OCI-M2 (cell line): Measurements from ENCODE around the gene CDC23.
"Not testable (repeated sequence)": the region's sequence is repeated elsewhere in the genome, so short reads cannot be mapped to it uniquely, and the experiment has no call there.

Experiments used
- DNase-seq: peaks from one replicate; lab custom pipeline; 2025; ENCODE audit not compliant: unreplicated experiment; lab: John Stamatoyannopoulos, UW

The CDC23 gene, protein sequence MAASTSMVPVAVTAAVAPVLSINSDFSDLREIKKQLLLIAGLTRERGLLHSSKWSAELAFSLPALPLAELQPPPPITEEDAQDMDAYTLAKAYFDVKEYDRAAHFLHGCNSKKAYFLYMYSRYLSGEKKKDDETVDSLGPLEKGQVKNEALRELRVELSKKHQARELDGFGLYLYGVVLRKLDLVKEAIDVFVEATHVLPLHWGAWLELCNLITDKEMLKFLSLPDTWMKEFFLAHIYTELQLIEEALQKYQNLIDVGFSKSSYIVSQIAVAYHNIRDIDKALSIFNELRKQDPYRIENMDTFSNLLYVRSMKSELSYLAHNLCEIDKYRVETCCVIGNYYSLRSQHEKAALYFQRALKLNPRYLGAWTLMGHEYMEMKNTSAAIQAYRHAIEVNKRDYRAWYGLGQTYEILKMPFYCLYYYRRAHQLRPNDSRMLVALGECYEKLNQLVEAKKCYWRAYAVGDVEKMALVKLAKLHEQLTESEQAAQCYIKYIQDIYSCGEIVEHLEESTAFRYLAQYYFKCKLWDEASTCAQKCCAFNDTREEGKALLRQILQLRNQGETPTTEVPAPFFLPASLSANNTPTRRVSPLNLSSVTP

DNA sequence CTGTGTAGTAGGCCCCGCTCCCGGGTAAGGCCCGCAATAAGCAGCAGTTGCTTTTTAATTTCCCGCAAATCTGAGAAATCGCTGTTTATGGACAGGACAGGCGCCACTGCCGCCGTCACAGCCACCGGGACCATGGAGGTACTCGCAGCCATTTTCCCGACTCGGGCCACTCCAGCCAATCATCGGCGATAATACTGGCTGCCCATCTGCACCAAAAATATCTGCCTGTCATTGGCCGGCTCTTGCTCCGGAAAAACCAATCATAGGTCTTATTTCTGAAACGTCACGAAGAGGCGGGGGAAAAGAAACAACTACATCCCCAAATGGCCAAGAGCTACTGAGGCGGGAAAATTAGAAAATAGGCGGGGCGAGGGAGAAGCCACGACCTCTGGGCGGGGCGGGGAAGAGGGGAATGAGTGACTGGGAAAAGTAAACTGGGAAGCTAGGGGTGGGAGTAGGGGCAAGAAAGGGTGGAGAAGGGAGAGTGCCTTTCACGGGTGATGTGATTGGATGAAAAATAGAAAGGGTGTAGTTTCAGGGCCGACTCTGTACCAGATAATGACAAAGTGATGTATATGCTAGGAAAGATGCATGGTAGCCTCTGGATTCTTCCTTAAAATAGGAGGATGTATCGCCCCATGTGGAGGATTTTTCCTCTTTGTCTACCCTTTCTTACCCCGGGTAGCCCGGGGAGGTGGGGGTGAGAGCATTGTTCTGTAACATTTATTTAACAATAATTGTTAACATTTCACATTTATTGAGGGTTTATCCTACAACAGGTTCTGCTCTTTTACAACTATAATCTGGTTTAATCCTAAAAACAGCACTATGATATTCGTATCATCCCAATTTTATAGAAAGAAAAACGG is at the start of gene CDC23:
Gene CDC23 (minus strand): TSS at position 163 of the 869 bp plus-strand sequence. CDS start 11 bp downstream, at position 152.
- peak; percentile 76 for DNase-seq

DNA sequence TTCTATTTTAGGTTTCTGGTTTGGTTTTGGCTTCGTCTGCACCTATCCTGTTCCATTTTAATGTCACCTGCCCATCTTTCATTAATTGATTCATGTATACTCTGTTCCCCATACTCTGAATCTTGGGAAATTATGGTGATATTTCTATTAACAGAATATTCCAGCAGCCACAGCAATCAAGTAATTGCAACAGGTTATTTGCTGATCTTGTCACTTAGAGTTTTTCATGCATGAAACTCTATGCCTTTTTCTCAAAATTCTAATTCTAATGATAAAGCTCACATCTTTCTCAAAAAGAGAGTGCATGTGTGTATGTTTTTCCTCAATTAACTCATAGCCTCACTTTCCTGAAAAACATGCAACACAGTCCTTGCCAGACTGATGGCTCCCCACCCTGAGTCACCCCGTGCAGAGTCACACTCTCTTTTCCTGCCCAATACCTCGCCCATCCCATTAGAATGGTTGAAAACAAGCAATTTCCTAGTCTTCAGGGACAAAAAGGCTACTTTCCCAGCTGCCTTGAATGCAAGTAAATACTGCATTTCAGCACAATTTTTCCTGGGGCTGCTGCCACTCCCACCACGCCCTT is 45.7 kb upstream of the CDC23 start:
- DNase-seq: no peak

DNA sequence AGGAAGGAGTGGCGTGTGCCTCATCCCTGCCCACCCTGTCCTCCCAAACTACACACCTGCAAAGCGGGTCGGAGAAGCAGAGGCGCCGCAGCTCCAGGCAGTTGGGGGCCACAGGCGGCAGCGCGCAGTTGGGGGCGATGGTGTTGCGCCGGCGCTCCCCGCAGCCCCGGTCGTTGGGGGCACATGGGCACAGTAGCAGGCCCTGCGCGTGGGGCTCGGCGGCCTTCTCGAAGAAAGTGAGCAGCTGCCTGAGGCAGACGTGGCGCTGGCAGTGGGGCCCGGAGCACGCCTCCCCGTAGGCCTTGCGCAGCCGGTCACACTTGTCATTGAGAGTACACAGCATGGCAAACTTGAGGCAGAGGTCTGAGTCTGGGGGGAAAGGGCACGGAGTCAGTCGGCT is 44.5 kb upstream of the CDC23 start:
- DNase-seq: no peak

DNA sequence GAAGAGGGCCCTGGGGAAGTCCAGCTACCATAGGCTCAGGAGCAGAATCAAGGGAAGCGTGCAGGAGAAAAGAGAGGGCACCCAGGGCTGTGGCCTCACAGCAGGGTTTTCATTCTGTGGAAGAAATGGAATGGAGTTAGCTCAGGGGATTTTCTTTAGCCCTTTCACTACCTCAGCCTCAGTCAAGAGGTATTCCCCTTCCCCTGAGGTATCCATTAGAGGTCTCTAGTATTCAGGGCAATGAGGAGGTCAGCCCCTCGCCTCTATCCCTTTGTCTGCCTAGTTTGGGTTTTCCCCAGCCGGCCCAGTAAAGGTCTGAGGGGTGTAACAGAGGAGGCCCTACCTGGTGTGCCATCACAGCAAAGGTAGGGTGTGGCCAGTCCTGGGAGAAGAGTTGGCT is 39.8 kb upstream of the CDC23 start:
- no peak for DNase-seq

DNA sequence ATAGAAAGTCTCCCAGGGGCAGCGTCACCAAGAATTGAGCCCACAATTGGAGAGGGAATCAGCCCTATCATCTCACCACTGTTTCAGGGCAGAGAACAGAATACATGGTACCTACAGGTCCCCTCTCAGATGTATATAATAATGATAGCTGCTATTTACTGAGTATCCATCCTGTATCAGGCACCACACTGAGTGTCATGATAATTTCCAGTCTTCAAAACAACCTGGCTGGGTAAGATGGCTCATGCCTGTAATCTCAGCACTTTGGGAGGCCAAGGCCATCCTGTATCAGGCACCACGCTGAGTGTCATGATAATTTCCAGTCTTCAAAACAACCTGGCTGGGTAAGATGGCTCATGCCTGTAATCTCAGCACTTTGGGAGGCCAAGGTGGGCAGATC is 34.7 kb upstream of the CDC23 start:
- not testable (repeated sequence) for DNase-seq

DNA sequence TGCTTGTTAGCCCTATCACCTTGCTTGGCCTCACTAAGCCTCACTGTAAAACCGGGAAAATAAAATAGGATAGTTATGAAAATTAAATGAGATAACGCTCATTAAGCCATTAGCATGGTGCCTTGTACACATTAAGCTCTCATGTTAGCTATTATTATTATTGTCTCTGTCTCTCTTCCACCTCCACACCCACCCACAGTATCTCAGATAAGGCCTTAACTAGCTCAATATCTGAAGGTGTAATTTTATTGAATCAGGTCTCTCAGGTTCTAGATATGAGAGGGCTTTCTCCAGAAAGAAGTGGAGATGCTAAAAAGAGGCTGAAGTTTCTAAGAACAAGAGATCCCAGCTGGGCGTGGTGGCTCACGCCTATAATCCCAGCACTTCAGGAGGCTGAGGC is 33.7 kb upstream of the CDC23 start:
- no peak for DNase-seq

DNA sequence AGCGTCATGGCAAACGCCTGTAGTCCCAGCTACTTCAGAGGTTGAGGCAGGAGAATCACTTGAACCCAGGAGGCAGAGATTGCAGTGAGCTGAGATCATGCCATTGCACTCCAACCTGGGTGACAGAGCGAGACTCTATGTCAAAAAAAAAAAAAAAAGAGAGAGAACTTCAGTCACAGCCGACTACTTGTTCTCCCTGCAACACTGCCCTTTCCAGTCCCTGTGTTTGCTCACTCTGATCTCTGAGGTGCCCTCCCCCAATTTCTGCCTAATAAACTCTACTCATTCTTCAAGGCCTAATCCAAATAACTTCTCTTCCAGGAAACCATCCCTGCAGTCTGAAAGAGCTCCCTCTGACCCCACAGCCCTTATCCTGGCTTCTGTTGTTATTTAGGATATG is 33.2 kb upstream of the CDC23 start:
- no peak for DNase-seq

DNA sequence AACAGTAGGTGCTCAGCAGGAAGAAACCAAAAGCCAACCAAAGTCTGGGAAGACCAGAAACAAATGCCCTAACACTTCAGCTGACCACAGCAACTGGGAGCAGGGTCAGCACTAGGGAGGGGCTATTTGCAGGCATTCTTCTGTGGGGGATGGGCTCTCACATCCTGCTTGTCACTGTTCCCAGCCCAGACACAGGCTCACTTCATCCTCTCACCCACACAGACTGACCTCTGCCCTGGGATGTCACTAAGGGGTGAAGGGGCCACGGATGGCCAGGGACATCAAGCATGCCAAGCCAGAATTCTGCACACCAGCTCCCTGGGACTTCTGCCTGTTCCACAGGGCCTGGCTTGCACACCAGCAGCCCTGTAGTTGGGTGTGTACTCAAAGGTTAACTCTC is 32.6 kb upstream of the CDC23 start:
- DNase-seq: no peak

DNA sequence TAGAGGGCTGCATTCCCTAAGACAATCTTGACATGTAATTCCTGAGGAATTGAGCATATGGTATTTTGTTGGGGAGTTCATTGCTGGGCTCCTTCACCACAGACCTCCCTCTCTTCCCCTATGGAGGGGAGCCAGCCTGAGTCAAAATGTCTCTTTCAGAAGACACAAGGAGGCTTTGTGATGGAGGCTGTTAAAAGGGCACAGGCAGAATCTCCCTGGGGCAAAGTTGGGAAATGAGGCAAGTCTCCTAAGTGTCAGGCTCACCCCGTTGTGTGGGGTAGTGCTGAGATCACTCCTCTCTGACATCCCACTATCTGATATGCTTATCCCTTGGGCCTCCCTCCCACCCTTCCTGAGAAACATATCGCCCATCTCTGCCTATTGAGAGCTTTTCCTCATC is 30.7 kb upstream of the CDC23 start:
- DNase-seq: no peak

DNA sequence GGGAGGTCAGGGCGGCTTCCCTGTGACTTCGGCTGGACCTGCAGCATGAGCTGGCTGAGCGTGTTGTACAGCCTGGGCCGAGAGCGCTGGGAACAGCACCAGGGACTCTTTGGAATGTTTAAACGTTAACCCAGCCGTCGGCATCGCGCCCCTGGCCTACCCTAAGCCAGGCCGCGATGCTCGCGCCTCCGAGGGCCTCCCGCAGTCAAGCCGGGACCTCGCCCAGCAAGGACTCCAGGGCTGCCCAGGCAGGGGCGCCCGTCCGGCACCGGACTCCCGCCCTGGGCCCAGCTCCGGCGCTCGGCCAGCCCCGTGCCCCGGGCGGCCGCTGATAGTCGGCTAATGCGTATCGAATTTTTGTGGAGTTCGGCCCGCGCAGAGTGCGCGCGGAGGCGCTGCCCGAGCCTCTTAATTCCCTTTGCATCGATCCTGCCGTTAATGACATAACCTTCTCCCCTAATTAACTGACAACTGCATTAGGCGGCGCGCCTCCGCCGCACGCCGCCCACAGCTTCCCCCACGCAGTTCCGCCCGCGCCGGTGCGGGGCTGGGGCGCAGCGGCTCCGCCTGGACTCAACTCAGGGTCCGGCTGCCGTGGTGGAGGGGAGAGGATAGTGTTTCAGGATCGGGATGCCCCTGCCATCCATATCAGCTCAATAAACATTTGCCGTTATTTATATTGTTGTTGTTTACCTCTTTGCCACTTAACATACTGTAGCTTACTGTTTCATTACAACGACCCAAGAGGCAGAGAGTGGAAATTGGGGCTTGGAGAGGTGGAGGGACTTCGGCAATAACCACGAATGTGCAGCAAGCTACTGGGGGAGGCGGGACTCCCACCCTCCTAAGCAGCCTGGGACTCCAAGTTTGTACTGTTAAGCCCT is 28.8 kb upstream of the CDC23 start:
- no peak for DNase-seq

DNA sequence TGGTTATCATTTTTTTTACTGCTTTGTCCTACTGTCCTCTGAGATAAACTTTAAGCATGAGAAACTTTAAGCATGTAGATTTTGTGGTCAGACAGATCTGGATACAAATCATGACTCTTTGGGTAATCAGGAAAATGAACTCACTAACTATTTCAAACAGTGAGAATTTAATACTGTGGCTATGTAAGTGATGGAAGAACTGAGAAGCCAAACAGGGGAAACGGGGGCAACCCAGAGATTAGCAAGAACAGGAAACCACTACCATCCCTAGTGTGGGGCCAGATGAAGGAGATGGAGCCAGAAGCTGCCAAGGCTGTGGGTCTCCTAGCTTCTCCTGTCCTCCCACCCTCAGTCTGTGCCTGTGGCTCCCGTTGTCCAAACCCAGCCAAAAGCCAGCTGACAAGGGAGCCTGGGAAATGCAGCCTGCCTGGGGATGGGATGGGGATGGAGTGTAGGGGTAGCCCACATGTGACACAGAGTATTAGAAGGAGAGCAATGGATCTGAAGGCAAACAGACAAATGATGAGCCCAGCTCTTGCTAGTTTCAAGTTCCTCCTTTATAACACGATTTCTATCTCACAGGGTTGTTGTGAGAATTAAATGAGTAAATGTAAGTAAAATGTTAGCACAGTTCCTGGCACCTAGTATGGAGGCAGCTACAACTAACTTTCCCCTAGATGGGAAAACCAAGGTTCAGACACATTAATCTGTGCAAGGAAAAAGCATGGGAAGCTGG is 27.7 kb upstream of the CDC23 start:
- no peak for DNase-seq

DNA sequence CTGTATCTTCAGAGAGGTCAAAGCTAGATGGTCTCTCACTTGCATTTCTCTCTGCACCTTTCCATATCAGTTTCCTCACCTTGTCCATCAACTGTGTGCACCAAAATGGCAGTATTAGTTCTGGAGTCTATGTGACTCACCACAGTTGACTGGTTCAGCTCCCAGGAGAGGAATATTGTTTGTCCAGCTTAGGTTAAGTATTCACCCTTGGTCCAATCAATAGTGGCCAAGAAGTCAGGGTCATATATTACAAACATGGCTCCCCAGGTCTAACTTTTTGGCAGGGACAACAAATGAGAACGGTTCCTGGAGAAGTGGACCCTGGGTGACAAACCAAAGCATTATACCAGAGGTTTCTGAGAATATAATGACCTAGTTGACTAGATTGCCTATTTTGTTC is 24.9 kb upstream of the CDC23 start:
- no peak for DNase-seq

DNA sequence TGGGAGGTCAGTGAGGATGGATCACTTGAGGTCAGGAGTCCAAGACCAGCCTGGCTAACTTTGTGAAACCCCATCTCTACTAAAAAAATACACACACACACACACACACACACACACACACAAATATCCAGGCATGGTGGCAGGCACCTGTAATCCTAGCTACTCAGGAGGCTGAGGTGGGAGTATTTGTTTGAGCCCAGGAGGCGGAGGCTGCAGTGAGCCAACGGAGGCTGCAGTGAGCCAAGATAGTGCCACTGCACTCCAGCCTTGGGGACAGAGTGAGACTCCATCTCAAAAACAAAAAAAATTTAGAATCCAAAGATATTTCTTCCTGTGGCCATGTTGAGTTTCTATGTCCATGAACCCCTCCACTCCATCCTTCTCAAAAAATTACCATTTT is 21.5 kb upstream of the CDC23 start:
- DNase-seq: no peak

DNA sequence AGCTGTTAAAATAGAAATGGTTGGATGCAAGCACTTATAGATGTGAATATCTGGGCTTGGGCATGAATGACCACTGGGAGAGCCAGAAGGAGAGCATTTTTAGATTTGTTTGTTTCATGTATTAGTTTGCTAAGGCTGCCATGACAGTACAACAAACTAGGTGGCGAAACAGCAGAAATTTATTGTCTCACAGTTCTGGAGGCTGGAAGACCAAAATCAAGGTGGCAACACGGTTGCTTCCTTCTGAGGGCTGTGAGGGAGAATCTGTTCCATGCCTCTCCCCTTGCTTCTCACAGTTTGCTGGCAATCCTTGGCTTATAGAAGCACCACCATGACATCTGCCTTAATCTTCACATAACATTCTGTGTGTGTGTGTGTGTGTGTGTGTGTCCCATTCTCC is 20.2 kb upstream of the CDC23 start:
- DNase-seq: no peak

DNA sequence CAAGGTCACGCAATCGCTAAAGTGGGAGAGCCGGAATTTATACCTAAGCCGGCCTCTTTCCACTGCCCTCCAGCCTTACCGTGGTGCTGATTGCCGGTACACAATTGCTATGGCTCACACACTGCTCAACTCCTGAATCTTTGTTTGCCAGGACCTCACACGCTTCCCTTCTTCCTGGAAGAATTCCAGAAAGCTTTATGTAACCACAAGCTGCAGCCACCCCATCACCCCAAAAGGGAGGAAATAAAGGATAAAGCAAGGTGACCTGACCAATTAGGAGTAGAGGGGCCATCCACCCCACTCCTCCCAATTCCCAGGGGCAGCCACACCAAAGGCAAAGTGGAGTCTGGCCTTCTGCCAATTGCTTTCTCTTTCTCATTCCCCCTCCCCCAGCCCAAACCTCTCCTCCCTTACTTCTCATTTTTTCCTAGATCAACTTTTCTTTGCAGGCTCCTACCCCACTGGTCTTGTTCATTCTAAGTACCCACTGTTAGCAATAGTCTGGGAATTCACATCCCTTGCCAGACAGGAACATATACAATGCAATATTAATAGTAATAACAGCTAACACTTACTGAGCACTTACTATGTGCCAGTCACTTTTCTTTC is 18.0 kb upstream of the CDC23 start:
- DNase-seq: no peak

DNA sequence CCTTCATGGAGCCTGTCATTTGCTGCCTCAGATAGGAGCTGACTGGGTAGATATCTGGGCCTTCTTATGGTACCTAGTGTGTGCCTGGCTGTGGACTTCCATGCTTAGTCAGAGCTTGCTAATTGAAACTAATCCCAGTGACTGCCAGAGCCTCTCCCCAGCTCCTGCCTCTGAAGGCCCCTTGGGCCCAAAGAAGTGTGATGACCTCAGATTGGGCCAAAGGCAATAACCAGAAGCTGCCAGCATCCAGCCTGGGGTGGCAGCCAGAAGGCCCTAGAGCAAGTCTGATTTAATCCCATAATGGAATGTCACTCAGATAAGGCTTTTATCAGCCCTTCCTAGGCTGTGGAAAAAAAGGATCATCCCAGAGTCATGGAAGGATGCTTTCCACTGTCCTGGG is 17.1 kb upstream of the CDC23 start:
- no peak for DNase-seq

DNA sequence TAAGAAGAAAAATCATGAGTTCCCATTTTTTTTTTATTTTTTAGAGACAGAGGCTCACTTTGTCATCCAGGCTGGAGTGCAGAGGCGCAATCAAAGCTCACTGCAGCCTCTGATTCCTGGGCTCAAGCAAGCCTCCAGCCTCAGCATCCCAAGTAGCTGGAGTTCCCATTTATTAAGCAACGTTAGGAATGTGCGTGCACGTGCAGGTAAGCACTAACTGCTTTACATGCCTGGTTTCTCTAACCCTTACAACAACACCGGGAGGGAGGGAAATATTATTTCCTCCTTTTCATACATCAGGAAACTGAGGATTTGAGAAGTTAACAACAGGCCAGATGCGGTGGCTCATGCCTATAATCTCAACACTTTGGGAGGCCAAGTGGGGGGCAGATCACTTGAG is 16.3 kb upstream of the CDC23 start:
- DNase-seq: no peak

DNA sequence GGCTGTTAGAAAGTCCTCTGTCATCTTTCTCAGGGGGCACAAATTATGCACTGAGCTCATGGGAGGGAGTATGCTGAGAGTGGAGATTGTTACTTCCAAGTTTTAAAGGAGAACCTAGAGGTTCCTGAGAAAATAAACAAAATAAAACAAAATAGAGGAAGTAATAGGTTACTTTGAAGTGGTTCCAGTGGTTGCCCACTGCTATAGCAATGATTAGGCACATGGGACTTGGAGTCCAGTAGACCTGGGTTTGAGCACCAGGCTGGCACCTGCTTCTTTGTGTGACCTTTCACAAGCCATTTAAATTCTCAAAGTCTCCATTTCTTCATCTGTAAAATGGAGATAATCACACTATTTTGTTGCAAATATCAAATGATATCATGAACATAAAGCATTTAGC is 13.8 kb upstream of the CDC23 start:
- no peak for DNase-seq

DNA sequence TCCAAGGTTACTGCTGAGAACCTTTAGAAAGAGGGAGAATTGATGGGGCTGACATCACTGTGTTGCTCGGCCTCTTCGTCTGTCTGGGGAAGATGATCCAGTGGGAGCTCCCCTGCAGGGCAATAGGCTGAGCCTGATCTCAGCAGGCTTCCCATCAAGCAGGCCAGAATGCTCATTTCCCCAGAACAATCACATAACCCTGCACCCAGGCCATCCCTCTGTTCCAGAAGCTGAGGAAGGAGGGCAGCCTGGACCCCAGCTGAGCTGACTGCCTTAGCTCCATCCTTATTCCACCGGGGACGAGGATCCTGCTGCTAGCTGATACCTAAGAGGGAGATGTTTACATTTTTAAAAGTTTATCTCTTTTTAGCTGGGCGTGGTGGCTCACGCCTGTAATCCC is 11.6 kb upstream of the CDC23 start:
- no peak for DNase-seq
